ENCODE measurements around the gene EDRF1.

GRCh38 chr10:125687507-125688185 lies 31.9 kb upstream of the EDRF1 start:
- TF ChIP-seq CTCF (IDR thresholded peaks at IDR 0.05; ENCODE audit: control extremely low read depth in 1 of 3, insufficient read depth in 1 of 3, low read depth in 1 of 3, low read length in 3 of 3): no peak
- no peak for TF ChIP-seq RAD21 (IDR thresholded peaks at IDR 0.05 in 1 of 2, conservative IDR thresholded peaks at IDR 0.05 in 1 of 2; ENCODE audit: low read depth in 2 of 2, low read length in 2 of 2)
- no peak for TF ChIP-seq NANOG (IDR thresholded peaks at IDR 0.05; ENCODE audit: insufficient read depth, low read depth, low read length, poor library complexity, severe bottlenecking)
- no peak for TF ChIP-seq POLR2AphosphoS5 (IDR thresholded peaks at IDR 0.05; ENCODE audit: low read depth, low read length)
- no peak for TF ChIP-seq EZH2 (IDR thresholded peaks at IDR 0.05; ENCODE audit: low read depth, low read length, severe bottlenecking)
- no peak for TF ChIP-seq ATF3 (IDR thresholded peaks at IDR 0.05; ENCODE audit: insufficient read depth, low read depth, low read length)
- TF ChIP-seq PHF8 (conservative IDR thresholded peaks at IDR 0.05; ENCODE audit: low read depth, low read length): no peak
- no peak for TF ChIP-seq ZNF274 (IDR thresholded peaks at IDR 0.05; ENCODE audit: borderline replicate concordance, extremely low read depth, low read length)
- no peak for TF ChIP-seq JUN (IDR thresholded peaks at IDR 0.05; ENCODE audit: low read depth, low read length)
- TF ChIP-seq NRF1 (IDR thresholded peaks at IDR 0.05; ENCODE audit: low read depth, low read length): no peak
- TF ChIP-seq SUZ12 (IDR thresholded peaks at IDR 0.05; ENCODE audit: low read length): no peak
- no peak for TF ChIP-seq CREB1 (IDR thresholded peaks at IDR 0.05)
- TF ChIP-seq TBP (IDR thresholded peaks at IDR 0.05; ENCODE audit: low read depth, low read length): no peak
